Muscle of leg (tissue), 11 donors: Measurements from ENCODE around the gene HPRT1. TPM values are rescaled to one million over a fixed set of nuclear protein-coding genes. Genes with fewer than 3 reads are reported as not detected.

Experiments
- DNase-seq: peaks from one replicate; pipeline ENCODE4 v3.0.0; 2013
- H3K27ac ChIP-seq: one replicate; pipeline ENCODE4 v1.5.1; 2013; ENCODE audit warnings: mild to moderate bottlenecking, low read length, control low read depth
- H3K27me3 ChIP-seq: one replicate; pipeline ENCODE4 v1.6.1; 2013; ENCODE audit warnings: low read length; ENCODE audit not compliant: control insufficient read depth, insufficient read depth
- H3K36me3 ChIP-seq: one replicate; pipeline ENCODE4 v1.6.1; 2013; ENCODE audit warnings: low read length; ENCODE audit not compliant: control insufficient read depth, insufficient read depth
- H3K4me1 ChIP-seq: one replicate; pipeline ENCODE4 v1.6.1; 2013; ENCODE audit warnings: low read length; ENCODE audit not compliant: control insufficient read depth, insufficient read depth
- H3K4me3 ChIP-seq: one replicate; pipeline ENCODE4 v1.5.1; 2013; ENCODE audit warnings: low read length, control low read depth
- H3K9me3 ChIP-seq: replicated peaks from 2 replicates; pipeline ENCODE4 v1.6.1; 2013; ENCODE audit warnings: low read depth, low read length; ENCODE audit not compliant: control insufficient read depth
- WGBS: methylation state at CpG from one replicate; pipeline ENCODE4 v1.1.5; 2013; ENCODE audit warnings: missing lambda C conversion rate; ENCODE audit not compliant: insufficient coverage; 5-methylcytosine and 5-hydroxymethylcytosine counted together
- polyA plus RNA-seq, 8 donors: library from polyadenylated mRNA; unstranded; fragments of 120-200 nt; gene quantifications; one replicate each; pipeline versions ENCODE4 v1.2.1 to v1.2.3, GENCODE V29; 2013; ENCODE audit warnings: inconsistent platforms in 1 of 8, low replicate concordance in 1 of 8; ENCODE audit not compliant: insufficient read length in 8 of 8, insufficient read depth in 1 of 8
- total RNA-seq: library from RNA; stranded (reverse); fragments of 120-200 nt; gene quantifications from one replicate; pipeline ENCODE4 v1.2.4, GENCODE V29; 2013

The HPRT1 gene
- total and polyA plus RNA-seq, 9 donors = 9.4 to 33.4 (median 27.8) TPM

GRCh38 chrX:134469486-134469885, 9.5 kb downstream of the HPRT1 start:
- Histone ChIP-seq H3K27ac (no peak overlapping the region), H3K9me3 (no peaks in the 10 kb centered on the region), H3K4me3 (no peak overlapping the region), H3K4me1 (no peaks in the 10 kb centered on the region), H3K27me3 (no peaks in the 10 kb centered on the region), H3K36me3 (no peaks in the 10 kb centered on the region)
- 100% methylated on average over 1 of the region's 2 CpGs for WGBS
- DNase-seq = no peak

- Histone ChIP-seq H3K4me3 (no peak overlapping the region), H3K27ac (no peak overlapping the region), H3K9me3 (no peaks in the 10 kb centered on the region), H3K36me3 (no peaks in the 10 kb centered on the region), H3K4me1 (no peaks in the 10 kb centered on the region), H3K27me3 (no peaks in the 10 kb centered on the region)
- DNase-seq = no peak
- WGBS = no CpG with 5 or more reads among the region's 1 CpG
These were observed 10.0 kb downstream of the HPRT1 start for GRCh38 chrX:134470013-134470412.

- Histone ChIP-seq H3K4me1 (no peaks in the 10 kb centered on the region), H3K27me3 (no peaks in the 10 kb centered on the region), H3K9me3 (no peaks in the 10 kb centered on the region), H3K27ac (no peak overlapping the region), H3K36me3 (no peaks in the 10 kb centered on the region), H3K4me3 (no peak overlapping the region)
- WGBS = no CpG with 5 or more reads among the region's 6 CpGs
- no peak for DNase-seq
These were observed 12.1 kb downstream of the HPRT1 start for GRCh38 chrX:134472041-134472440.

GRCh38 chrX:134476284-134476683, 16.3 kb downstream of the HPRT1 start:
- no peak for DNase-seq
- Histone ChIP-seq H3K4me1 (no peaks in the 10 kb centered on the region), H3K27me3 (no peaks in the 10 kb centered on the region), H3K27ac (no peak overlapping the region), H3K36me3 (no peaks in the 10 kb centered on the region), H3K9me3 (no peaks in the 10 kb centered on the region), H3K4me3 (no peak overlapping the region)
- WGBS = no CpG with 5 or more reads among the region's 1 CpG

- no peaks in the 10 kb centered on the region for H3K9me3 ChIP-seq
- H3K36me3 ChIP-seq = no peaks in the 10 kb centered on the region
- H3K4me1 ChIP-seq = no peaks in the 10 kb centered on the region
- no peak overlapping the region for H3K27ac ChIP-seq
- no peaks in the 10 kb centered on the region for H3K27me3 ChIP-seq
- WGBS = 80% methylated on average over 1 of the region's 4 CpGs
- no peak for DNase-seq
- no peak overlapping the region for H3K4me3 ChIP-seq
These were observed 18.4 kb downstream of the HPRT1 start for GRCh38 chrX:134478374-134478773.

- no peak for DNase-seq
- no peaks in the 10 kb centered on the region for H3K9me3 ChIP-seq
- no peaks in the 10 kb centered on the region for H3K36me3 ChIP-seq
- H3K27ac ChIP-seq = no peak overlapping the region
- H3K4me3 ChIP-seq = no peak overlapping the region
- H3K4me1 ChIP-seq = no peaks in the 10 kb centered on the region
- no CpG with 5 or more reads among the region's 1 CpG for WGBS
- no peaks in the 10 kb centered on the region for H3K27me3 ChIP-seq
These were observed 20.1 kb downstream of the HPRT1 start for GRCh38 chrX:134480061-134480460.

- Histone ChIP-seq H3K36me3 (no peaks in the 10 kb centered on the region), H3K4me1 (no peaks in the 10 kb centered on the region), H3K27me3 (no peaks in the 10 kb centered on the region), H3K27ac (no peak overlapping the region), H3K4me3 (no peak overlapping the region), H3K9me3 (no peaks in the 10 kb centered on the region)
- WGBS = no CpG with 5 or more reads among the region's 2 CpGs
- no peak for DNase-seq
These were observed 21.4 kb downstream of the HPRT1 start for GRCh38 chrX:134481339-134481738.

GRCh38 chrX:134482371-134482770, 22.4 kb downstream of the HPRT1 start:
- H3K4me3 ChIP-seq = no peak overlapping the region
- no peak overlapping the region for H3K27ac ChIP-seq
- no peaks in the 10 kb centered on the region for H3K36me3 ChIP-seq
- no CpG with 5 or more reads among the region's 3 CpGs for WGBS
- H3K4me1 ChIP-seq = no peaks in the 10 kb centered on the region
- no peak for DNase-seq
- H3K9me3 ChIP-seq = no peaks in the 10 kb centered on the region
- H3K27me3 ChIP-seq = no peaks in the 10 kb centered on the region

GRCh38 chrX:134484039-134484438, 24.1 kb downstream of the HPRT1 start:
- no CpG with 5 or more reads among the region's 1 CpG for WGBS

GRCh38 chrX:134501941-134502340, 42.0 kb downstream of the HPRT1 start:
- peaks cover 3% of the 10 kb centered on the region for H3K27me3 ChIP-seq
- no peaks in the 10 kb centered on the region for H3K4me1 ChIP-seq
- H3K9me3 ChIP-seq = no peaks in the 10 kb centered on the region
- no peak overlapping the region for H3K27ac ChIP-seq
- no peak overlapping the region for H3K4me3 ChIP-seq
- peaks cover 7% of the 10 kb centered on the region for H3K36me3 ChIP-seq
- WGBS = no CpG with 5 or more reads among the region's 2 CpGs
- no peak for DNase-seq

More at GRCh38 chrX:134484039-134484438, 24.1 kb downstream of the HPRT1 start:
- Histone ChIP-seq H3K36me3 (no peaks in the 10 kb centered on the region), H3K4me3 (no peak overlapping the region), H3K27ac (no peak overlapping the region), H3K4me1 (no peaks in the 10 kb centered on the region), H3K27me3 (no peaks in the 10 kb centered on the region), H3K9me3 (no peaks in the 10 kb centered on the region)
- peak; percentile 73 for DNase-seq

GRCh38 chrX:134502686-134503085, 42.7 kb downstream of the HPRT1 start:
- Histone ChIP-seq H3K9me3 (no peaks in the 10 kb centered on the region), H3K27me3 (peaks cover 7% of the 10 kb centered on the region), H3K4me1 (no peaks in the 10 kb centered on the region), H3K4me3 (no peak overlapping the region), H3K36me3 (peaks cover 7% of the 10 kb centered on the region), H3K27ac (no peak overlapping the region)
- DNase-seq = no peak
